CD8-positive, alpha-beta memory T cell (primary cell): ENCODE data around the gene PPFIBP1. TPM values are rescaled to one million over a fixed set of nuclear protein-coding genes. Genes with fewer than 3 reads are reported as not detected.

ENCODE experiments used
- CTCF ChIA-PET: fragments of 350-600 bp; sonication (Branson Sonifier 250); formaldehyde crosslinking; loops from one replicate; lab custom pipeline; 2021; ENCODE audit warnings: antibody characterized with exemption; lab: Charles Lee
- POLR2A ChIA-PET: fragments of 350-600 bp; sonication (Branson Sonifier 250); formaldehyde crosslinking; loops from one replicate; lab custom pipeline; 2021; ENCODE audit warnings: antibody characterized with exemption; lab: Charles Lee
- DNase-seq, 5 donors: peaks; one replicate each; pipeline versions ENCODE4 v3.0.0 to v3.0.0-alpha.2; 2020 to 2022; ENCODE audit warnings: mixed read lengths in 1 of 5
- H3K27ac ChIP-seq: one replicate; pipeline ENCODE4 v1.7.0; 2013; ENCODE audit warnings: low read depth, mild to moderate bottlenecking, low read length, moderate library complexity
- H3K27me3 ChIP-seq: 2 replicates; pipeline ENCODE4 v1.7.0; 2013; ENCODE audit warnings: low read length, mild to moderate bottlenecking; ENCODE audit not compliant: insufficient read depth, poor library complexity, severe bottlenecking
- H3K36me3 ChIP-seq: 2 replicates; pipeline ENCODE4 v1.7.0; 2013; ENCODE audit warnings: mild to moderate bottlenecking, low read length, moderate library complexity; ENCODE audit not compliant: insufficient read depth
- H3K4me1 ChIP-seq: 2 replicates; pipeline ENCODE4 v1.7.0; 2013; ENCODE audit warnings: mild to moderate bottlenecking, low read length, moderate library complexity; ENCODE audit not compliant: insufficient read depth
- H3K4me3 ChIP-seq: 2 replicates; pipeline ENCODE4 v1.7.0; 2013; ENCODE audit warnings: mild to moderate bottlenecking, low read length
- H3K9me3 ChIP-seq: 2 replicates; pipeline ENCODE4 v1.7.0; 2013; ENCODE audit warnings: mild to moderate bottlenecking, low read length
- H3K27ac Mint-ChIP-seq, 8 donors: one replicate each; pipeline ENCODE4 v1.8.0; 2020 to 2021; ENCODE audit warnings: mixed read lengths in 8 of 8, mild to moderate bottlenecking in 6 of 8, inconsistent platforms in 3 of 8, moderate library complexity in 3 of 8
- H3K27me3 Mint-ChIP-seq, 2 donors: one replicate each; pipeline ENCODE4 v1.8.0; 2020 to 2021; ENCODE audit warnings: mixed read lengths in 2 of 2, mild to moderate bottlenecking in 1 of 2, moderate library complexity in 1 of 2
- H3K36me3 Mint-ChIP-seq, 3 donors: one replicate each; pipeline ENCODE4 v1.8.0; 2020 to 2021; ENCODE audit warnings: mixed read lengths in 3 of 3, inconsistent platforms in 1 of 3, mild to moderate bottlenecking in 1 of 3
- H3K4me1 Mint-ChIP-seq, 3 donors: one replicate each; pipeline ENCODE4 v1.8.0; 2020 to 2021; ENCODE audit warnings: mixed read lengths in 3 of 3, inconsistent platforms in 1 of 3, mild to moderate bottlenecking in 1 of 3
- H3K4me3 Mint-ChIP-seq, 7 donors: one replicate each; pipeline ENCODE4 v1.8.0; 2020 to 2021; ENCODE audit warnings: mixed read lengths in 7 of 7, mild to moderate bottlenecking in 6 of 7, moderate library complexity in 4 of 7, inconsistent platforms in 2 of 7
- H3K9me3 Mint-ChIP-seq, 5 donors: one replicate each; pipeline ENCODE4 v1.8.0; 2020 to 2022; ENCODE audit warnings: mixed read lengths in 5 of 5, mild to moderate bottlenecking in 3 of 5, moderate library complexity in 2 of 5, inconsistent platforms in 1 of 5
- polyA plus RNA-seq: library from polyadenylated mRNA; unstranded; fragments of 300-500 nt; fragmentation: Illumina TruSeq; gene quantifications from one replicate; pipeline ENCODE4 v1.2.3, GENCODE V29; 2021
- total RNA-seq, 2 experiments: library from RNA; stranded (reverse); gene quantifications; one replicate each; pipeline ENCODE4 v1.2.3, GENCODE V29; 2021

The PPFIBP1 gene
- total and polyA plus RNA-seq, 3 experiments from 2014 or later = 1.2 to 10.7 (median 6.2) TPM

DNA sequence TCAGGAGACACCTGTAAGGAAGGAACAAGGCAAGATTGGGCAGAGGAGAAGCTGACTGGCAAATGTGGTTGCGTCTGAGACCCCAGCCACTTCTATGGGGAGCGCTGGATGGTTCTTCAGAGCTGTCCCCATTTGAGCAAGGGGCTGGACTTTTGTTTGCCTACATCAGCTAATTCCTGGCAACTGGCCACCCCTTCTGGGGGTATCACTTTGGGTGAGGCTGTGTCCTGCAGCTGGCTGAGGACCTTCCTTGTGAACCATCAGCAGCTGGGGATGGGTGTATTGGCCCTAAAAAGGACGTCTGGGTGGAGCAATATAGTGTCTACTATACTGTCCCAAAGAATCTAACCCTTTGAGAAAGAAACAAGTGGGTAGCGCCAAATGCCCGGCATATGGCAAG, 23.6 kb downstream of the PPFIBP1 start:
- Mint-ChIP-seq H3K36me3 (peaks cover 0 to 9% (median 0%) of the 10 kb centered on the region in 3 donors), H3K27me3 (peaks cover 6 to 26% of the 10 kb centered on the region in 2 donors), H3K27ac (peak overlapping the region in 1 of 8 donors; percentile 64), H3K4me3 (no peak overlapping the region), H3K4me1 (peaks cover 0 to 7% (median 0%) of the 10 kb centered on the region in 3 donors), H3K9me3 (peaks cover 0 to 2% (median 0%) of the 10 kb centered on the region in 5 donors)
- Histone ChIP-seq H3K27me3 (no peaks in the 10 kb centered on the region), H3K36me3 (no peaks in the 10 kb centered on the region), H3K27ac (no peak overlapping the region), H3K4me1 (no peaks in the 10 kb centered on the region), H3K9me3 (no peaks in the 10 kb centered on the region), H3K4me3 (no peak overlapping the region)
- ChIA-PET POLR2A (no interaction called here), CTCF (interaction anchor here (1.4 kb wide), 1 partner anchor 8 kb away, joined by 4 read pairs; no protein-coding TSS in a partner anchor)
- DNase-seq = no peak

DNA sequence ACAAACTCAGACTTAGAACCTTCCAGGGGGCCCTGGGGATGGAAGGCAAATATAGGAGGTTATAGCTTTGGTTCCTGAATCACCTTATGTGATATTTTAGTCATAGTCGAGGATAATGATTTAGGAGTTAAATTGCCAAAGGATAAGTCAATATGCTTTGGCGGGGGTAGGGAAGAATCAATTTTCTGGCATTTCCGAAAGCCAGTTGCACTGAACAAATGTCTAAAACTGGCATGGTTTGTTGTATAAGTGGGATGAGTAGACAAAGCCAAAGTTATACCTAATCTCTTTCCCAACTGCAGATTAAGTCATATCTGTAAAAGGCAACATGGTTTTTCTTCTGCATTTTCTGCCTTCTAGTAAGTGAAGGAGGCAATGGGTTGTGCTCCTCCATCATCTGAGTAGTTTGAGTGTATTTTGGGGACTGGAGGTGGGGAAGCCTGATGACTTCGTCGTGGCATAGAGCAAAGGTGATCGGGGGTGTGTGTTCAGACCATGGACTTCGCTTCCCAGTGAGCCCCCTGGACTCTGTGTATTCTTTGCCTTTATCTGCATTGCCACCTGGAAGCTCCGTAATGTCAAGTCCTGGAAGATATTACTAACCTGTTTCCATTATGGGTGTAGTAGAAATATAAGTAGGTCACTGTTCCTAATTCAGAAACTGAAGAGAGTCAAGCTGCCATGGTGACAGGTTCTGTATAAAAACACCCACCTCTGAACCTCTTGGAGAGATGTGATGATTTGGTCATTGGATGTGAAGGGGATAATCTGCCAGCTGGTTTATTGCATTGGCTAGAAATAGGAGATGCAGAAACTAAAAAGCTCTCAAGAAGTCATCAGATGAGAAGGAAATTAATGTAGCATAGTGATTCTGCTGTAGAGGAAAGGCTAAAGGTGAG, 24.5 kb downstream of the PPFIBP1 start:
- Histone ChIP-seq H3K9me3 (no peaks in the 10 kb centered on the region), H3K4me3 (no peak overlapping the region), H3K27me3 (no peaks in the 10 kb centered on the region), H3K27ac (no peak overlapping the region), H3K36me3 (no peaks in the 10 kb centered on the region), H3K4me1 (no peaks in the 10 kb centered on the region)
- H3K4me3 Mint-ChIP-seq = no peak overlapping the region
- ChIA-PET CTCF (no interaction called here), POLR2A (no interaction called here)
- no peaks in the 10 kb centered on the region for H3K9me3 Mint-ChIP-seq
- H3K36me3 Mint-ChIP-seq = peaks cover 0 to 6% (median 0%) of the 10 kb centered on the region in 3 donors
- H3K4me1 Mint-ChIP-seq = peaks cover 0 to 7% (median 0%) of the 10 kb centered on the region in 3 donors
- peaks cover 6 to 20% of the 10 kb centered on the region in 2 donors for H3K27me3 Mint-ChIP-seq
- DNase-seq = no peak
- peak overlapping the region in 1 of 8 donors; percentile 59 for H3K27ac Mint-ChIP-seq

DNA sequence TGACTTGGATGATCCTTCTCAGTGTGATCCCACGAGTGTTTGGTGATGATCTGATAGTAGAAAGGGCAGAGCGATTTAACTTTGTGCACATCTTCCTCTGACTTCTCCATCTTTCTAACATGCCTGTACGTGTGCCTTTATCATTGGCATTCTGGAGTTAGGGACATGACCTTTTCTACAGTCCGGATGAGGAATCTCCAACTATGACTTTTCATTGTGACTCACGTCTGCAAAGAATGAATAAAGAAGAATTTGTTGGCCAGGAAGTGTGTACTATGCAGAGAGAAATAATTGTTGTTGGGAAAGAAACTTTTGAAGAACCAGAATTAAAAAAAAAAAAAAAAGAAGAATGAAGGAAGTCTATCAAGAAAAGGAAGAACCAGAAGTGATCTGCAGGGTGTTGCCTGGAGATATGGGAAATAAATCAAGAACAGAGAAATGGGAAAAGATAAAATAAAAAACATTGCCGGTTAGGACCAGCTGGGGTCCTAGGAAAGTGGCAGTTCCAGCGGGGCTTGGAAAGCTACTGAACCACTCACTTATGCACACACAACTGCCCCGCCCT, 25.3 kb downstream of the PPFIBP1 start:
- H3K4me3 Mint-ChIP-seq = no peak overlapping the region
- ChIA-PET CTCF (no interaction called here), POLR2A (no interaction called here)
- H3K36me3 ChIP-seq = no peaks in the 10 kb centered on the region
- peaks cover 0 to 4% (median 0%) of the 10 kb centered on the region in 3 donors for H3K36me3 Mint-ChIP-seq
- H3K4me1 Mint-ChIP-seq = peaks cover 0 to 4% (median 0%) of the 10 kb centered on the region in 3 donors
- no peak overlapping the region for H3K27ac Mint-ChIP-seq
- DNase-seq = no peak
- no peaks in the 10 kb centered on the region for H3K9me3 Mint-ChIP-seq
- H3K27ac ChIP-seq = no peak overlapping the region
- H3K4me1 ChIP-seq = no peaks in the 10 kb centered on the region
- no peak overlapping the region for H3K4me3 ChIP-seq
- peaks cover 3 to 16% of the 10 kb centered on the region in 2 donors for H3K27me3 Mint-ChIP-seq
- no peaks in the 10 kb centered on the region for H3K9me3 ChIP-seq
- H3K27me3 ChIP-seq = no peaks in the 10 kb centered on the region

DNA sequence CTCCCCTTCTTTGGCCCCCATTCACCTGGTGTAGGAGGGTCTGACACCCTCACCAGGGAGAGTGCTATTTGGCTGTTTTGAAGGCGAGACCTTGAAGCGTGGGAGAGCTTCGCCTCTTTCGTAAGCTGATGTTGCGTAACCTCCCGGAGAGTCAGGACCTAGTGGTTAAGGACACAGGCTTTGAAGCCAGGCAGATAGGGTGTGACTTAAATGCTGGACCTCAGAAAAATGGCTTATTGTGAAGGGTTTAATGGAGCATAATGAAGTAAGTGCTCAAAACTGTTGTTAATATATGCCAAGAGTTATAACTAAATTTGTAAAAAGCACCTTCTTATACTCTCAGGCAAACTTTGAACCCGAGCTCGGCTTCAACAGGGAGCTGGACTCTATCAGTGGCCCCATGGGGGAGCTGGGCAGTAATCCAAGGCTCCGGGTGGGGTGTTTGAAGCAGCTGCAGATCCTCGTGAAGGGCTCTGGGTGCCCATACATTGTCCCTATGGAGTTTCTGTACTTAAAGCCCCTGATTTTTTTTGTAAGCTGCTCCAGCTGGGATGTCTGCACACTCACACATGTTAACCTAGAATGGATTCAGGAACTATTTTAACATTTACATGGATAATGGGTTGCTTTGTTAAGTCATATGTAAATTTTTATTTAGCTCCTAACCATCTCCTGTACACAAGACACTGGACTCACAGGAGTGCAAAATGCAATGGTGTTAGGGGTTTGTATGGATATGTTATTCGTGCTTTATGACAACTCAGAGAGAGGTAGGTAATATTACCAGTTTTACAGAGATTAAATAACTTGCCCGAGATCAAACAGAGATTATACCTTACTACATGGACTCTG, 26.0 kb downstream of the PPFIBP1 start:
- POLR2A ChIA-PET = interaction anchor here (0.6 kb wide), 1 partner anchor 126 kb away, joined by 3 read pairs; no protein-coding TSS in a partner anchor
- Mint-ChIP-seq H3K4me3 (no peak overlapping the region), H3K9me3 (no peaks in the 10 kb centered on the region), H3K27me3 (peaks cover 3 to 12% of the 10 kb centered on the region in 2 donors), H3K4me1 (no peaks in the 10 kb centered on the region), H3K36me3 (no peaks in the 10 kb centered on the region), H3K27ac (no peak overlapping the region)
- Histone ChIP-seq H3K27ac (no peak overlapping the region), H3K36me3 (no peaks in the 10 kb centered on the region), H3K9me3 (no peaks in the 10 kb centered on the region), H3K4me3 (no peak overlapping the region), H3K4me1 (no peaks in the 10 kb centered on the region), H3K27me3 (no peaks in the 10 kb centered on the region)
- no peak for DNase-seq
- CTCF ChIA-PET = no interaction called here

DNA sequence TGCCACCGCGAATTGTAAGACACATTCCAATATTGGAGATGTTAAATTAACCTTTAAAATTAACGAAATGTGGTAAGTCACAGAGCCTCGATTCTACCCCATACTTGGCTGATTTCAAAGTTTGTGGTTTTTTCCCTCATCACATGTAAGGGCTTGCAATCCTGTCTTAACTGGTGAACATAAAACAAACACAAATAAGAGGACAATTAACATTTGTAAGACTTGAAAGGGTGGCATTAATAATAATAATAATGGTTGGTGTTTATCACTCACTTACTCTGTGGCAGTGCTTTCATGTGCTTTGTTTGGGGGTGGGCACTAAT, 26.6 kb downstream of the PPFIBP1 start:
- H3K9me3 Mint-ChIP-seq = no peaks in the 10 kb centered on the region
- no peaks in the 10 kb centered on the region for H3K27me3 ChIP-seq
- H3K27ac Mint-ChIP-seq = no peak overlapping the region
- no peaks in the 10 kb centered on the region for H3K9me3 ChIP-seq
- no peaks in the 10 kb centered on the region for H3K4me1 Mint-ChIP-seq
- no peak overlapping the region for H3K4me3 ChIP-seq
- H3K36me3 ChIP-seq = no peaks in the 10 kb centered on the region
- no peaks in the 10 kb centered on the region for H3K4me1 ChIP-seq
- DNase-seq = no peak
- H3K27me3 Mint-ChIP-seq = peaks cover 3 to 12% of the 10 kb centered on the region in 2 donors
- no peak overlapping the region for H3K4me3 Mint-ChIP-seq
- no peak overlapping the region for H3K27ac ChIP-seq
- ChIA-PET POLR2A (interaction anchor here (0.6 kb wide), 1 partner anchor 125 kb away, joined by 3 read pairs; no protein-coding TSS in a partner anchor), CTCF (no interaction called here)
- H3K36me3 Mint-ChIP-seq = no peaks in the 10 kb centered on the region

DNA sequence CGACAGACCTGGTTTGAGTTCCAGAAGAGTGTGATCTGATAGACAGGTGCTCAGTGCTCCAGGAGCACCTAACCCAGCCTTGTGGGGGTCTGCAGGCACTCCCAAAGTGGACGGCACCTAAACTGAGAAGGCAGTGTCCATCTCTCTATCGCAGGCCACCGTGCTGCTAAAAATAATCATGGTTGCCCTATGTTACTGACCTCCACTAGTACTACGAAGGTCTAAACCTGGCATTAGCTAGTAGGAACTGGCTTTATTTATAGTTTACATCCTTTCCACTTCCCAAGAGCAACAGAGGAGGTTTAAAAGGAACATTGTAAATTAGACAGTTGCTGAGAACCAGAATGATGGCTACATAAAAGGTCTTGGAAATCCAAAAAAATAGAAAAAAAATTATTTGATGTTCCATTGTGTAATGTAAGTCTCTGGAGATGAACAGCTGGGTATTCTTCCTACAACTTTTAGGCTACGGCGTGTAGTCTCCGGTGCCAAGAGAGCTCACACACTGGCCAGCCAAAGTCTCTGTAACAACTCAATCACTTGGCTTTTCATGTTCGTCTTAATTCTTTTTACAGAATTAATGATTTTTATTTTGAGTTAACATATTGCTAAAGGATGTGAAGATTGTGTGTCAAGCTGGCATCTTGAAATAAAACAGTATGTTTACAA, 27.3 kb downstream of the PPFIBP1 start:
- ChIA-PET POLR2A (no interaction called here), CTCF (no interaction called here)
- Histone ChIP-seq H3K27ac (no peak overlapping the region), H3K36me3 (no peaks in the 10 kb centered on the region), H3K4me3 (no peak overlapping the region), H3K9me3 (no peaks in the 10 kb centered on the region), H3K4me1 (no peaks in the 10 kb centered on the region), H3K27me3 (no peaks in the 10 kb centered on the region)
- Mint-ChIP-seq H3K27me3 (peaks cover 3 to 8% of the 10 kb centered on the region in 2 donors), H3K4me3 (no peak overlapping the region), H3K9me3 (no peaks in the 10 kb centered on the region), H3K36me3 (no peaks in the 10 kb centered on the region), H3K27ac (no peak overlapping the region), H3K4me1 (peaks cover 0 to 6% (median 2%) of the 10 kb centered on the region in 3 donors)
- DNase-seq = no peak

DNA sequence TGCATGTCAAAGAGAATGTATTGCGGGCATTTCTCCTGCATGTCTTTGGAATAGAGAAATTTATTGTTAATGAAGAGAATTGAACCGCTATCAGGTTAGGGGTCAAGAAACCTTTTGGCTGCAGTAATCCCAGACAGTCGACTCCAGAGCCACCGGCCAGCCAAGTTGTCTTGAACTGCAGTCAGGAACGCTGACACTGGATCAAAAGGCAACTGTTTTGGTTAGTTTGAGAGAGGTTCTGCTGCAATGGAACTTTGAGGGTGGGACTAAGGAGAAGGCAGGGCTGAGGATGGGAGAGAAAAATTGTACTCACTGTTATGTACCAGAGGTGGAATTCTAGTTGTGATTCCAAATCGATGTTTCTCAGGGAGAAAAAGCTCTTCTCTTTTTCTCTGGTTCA, 28.2 kb downstream of the PPFIBP1 start:
- H3K36me3 ChIP-seq = no peaks in the 10 kb centered on the region
- H3K9me3 ChIP-seq = no peaks in the 10 kb centered on the region
- no peaks in the 10 kb centered on the region for H3K9me3 Mint-ChIP-seq
- no peak overlapping the region for H3K4me3 ChIP-seq
- H3K27me3 ChIP-seq = no peaks in the 10 kb centered on the region
- H3K4me1 Mint-ChIP-seq = peaks cover 0 to 9% (median 2%) of the 10 kb centered on the region in 3 donors
- H3K36me3 Mint-ChIP-seq = no peaks in the 10 kb centered on the region
- no peak overlapping the region for H3K27ac ChIP-seq
- peaks cover 3 to 4% of the 10 kb centered on the region in 2 donors for H3K27me3 Mint-ChIP-seq
- no peak for DNase-seq
- no peak overlapping the region for H3K4me3 Mint-ChIP-seq
- no peaks in the 10 kb centered on the region for H3K4me1 ChIP-seq
- POLR2A ChIA-PET = no interaction called here
- H3K27ac Mint-ChIP-seq = no peak overlapping the region
- CTCF ChIA-PET = no interaction called here
